ENCODE measurements around the gene CCDC138. TPM values are rescaled to one million over a fixed set of nuclear protein-coding genes. Genes with fewer than 3 reads are reported as not detected.
A peak's percentile ranks its signal among the peaks of the same experiment; 100 is the strongest.

The CCDC138 gene
- polyA plus RNA-seq, 1 experiment, result 2.8 TPM

DNA sequence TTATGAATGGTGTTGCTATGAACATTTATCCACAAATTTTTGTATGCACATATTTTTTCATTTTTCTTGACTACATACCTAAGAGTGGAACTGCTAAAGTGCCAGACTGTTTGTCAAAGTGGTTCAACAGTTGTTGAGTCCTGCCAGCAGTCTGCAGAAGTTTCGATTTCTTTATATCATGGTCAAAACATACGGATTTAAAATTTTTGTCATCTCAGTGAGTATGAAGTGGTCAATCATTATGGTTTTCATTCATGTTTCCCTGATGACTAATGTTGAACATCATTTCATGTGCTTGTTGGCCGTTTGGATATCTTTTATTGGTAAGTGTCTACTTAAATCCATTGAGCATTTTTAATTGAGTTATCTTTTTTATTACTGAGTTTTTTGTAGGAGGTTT lies 39.2 kb downstream of the CCDC138 start:
- Histone ChIP-seq H3K27me3 (ENCODE audit: control insufficient read depth, insufficient read depth, low read length) (no peaks in the 10 kb centered on the region), H3K9me3 (ENCODE audit: control insufficient read depth, insufficient read depth, low read length) (no peaks in the 10 kb centered on the region), H3K4me3 (ENCODE audit: low read depth, low read length) (no peak overlapping the region), H3K27ac (ENCODE audit: low read depth, low read length) (no peak overlapping the region)
- DNase-seq (ENCODE audit: low read depth, low spot score), result no peak
- CTCF ChIA-PET, result no interaction called here
- POLR2A ChIA-PET, result no interaction called here
- TF ChIP-seq, protein P1, sequence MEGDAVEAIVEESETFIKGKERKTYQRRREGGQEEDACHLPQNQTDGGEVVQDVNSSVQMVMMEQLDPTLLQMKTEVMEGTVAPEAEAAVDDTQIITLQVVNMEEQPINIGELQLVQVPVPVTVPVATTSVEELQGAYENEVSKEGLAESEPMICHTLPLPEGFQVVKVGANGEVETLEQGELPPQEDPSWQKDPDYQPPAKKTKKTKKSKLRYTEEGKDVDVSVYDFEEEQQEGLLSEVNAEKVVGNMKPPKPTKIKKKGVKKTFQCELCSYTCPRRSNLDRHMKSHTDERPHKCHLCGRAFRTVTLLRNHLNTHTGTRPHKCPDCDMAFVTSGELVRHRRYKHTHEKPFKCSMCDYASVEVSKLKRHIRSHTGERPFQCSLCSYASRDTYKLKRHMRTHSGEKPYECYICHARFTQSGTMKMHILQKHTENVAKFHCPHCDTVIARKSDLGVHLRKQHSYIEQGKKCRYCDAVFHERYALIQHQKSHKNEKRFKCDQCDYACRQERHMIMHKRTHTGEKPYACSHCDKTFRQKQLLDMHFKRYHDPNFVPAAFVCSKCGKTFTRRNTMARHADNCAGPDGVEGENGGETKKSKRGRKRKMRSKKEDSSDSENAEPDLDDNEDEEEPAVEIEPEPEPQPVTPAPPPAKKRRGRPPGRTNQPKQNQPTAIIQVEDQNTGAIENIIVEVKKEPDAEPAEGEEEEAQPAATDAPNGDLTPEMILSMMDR (IDR thresholded peaks at IDR 0.05; ENCODE audit: low read depth, low read length), result no peak

DNA sequence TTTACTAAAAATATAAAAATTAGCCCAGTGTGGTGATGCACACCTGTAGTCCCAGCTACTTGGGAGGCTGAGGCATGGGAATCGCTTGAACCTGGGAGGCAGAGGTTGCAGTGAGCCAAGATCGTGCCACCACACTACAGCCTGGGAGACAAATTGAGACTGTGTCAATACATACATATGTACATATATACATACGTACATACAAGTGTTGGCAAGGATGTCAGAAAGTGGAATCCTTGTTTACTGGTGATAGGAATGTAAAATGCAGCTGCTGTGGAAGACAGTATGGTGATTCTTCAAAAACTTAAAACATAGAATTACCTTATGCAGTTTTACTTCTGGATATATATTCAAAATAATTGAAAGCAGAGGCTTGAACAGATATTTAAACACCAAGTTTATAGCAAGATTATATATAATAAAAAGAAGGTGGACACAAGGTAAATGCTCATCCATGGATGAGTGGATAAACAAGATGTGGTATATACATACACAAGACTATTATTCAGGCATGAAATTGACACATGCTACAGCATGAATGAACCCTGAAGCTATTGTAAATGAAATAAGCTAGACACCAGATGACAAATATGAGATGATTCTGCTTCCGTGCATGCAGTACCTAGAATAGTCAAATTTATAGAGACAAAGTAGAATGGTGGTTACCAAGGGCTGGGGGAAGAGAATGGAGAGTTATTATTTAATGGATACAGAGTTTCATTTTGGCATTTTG lies 43.2 kb downstream of the CCDC138 start:
- CTCF ChIA-PET, result no interaction called here
- Histone ChIP-seq H3K27ac (ENCODE audit: low read depth, low read length) (no peak overlapping the region), H3K9me3 (ENCODE audit: control insufficient read depth, insufficient read depth, low read length) (no peaks in the 10 kb centered on the region), H3K27me3 (ENCODE audit: control insufficient read depth, insufficient read depth, low read length) (no peaks in the 10 kb centered on the region), H3K4me3 (ENCODE audit: low read depth, low read length) (no peak overlapping the region)
- TF ChIP-seq, protein P1 (IDR thresholded peaks at IDR 0.05; ENCODE audit: low read depth, low read length), result no peak
- DNase-seq (ENCODE audit: low read depth, low spot score), result no peak
- POLR2A ChIA-PET, result no interaction called here

DNA sequence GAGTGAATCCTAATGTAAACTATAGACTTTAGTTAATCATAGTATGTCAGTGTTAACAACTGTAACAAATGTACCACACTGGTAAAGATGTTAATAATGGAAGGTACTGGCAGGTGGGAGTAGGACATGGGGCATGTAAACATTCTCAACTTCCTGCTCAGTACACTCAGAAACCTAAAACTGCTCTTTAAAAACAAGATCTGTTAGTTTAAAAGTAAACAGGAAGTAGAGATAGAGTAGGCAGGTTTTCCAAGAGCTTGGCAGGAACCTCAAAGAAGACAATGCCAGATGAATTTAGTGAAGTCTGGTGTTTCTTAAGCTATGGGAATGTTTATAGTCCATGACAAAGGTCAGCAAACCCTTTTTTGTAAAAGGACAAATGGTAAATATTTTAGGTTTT lies 46.6 kb downstream of the CCDC138 start:
- Histone ChIP-seq H3K27me3 (ENCODE audit: control insufficient read depth, insufficient read depth, low read length) (no peaks in the 10 kb centered on the region), H3K4me3 (ENCODE audit: low read depth, low read length) (no peak overlapping the region), H3K27ac (ENCODE audit: low read depth, low read length) (no peak overlapping the region), H3K9me3 (ENCODE audit: control insufficient read depth, insufficient read depth, low read length) (no peaks in the 10 kb centered on the region)
- CTCF ChIA-PET, result interaction anchor here (0.7 kb wide), 1 partner anchor 158 kb away, joined by 6 read pairs; no protein-coding TSS in a partner anchor
- peak; percentile 7 for DNase-seq (ENCODE audit: low read depth, low spot score)
- POLR2A ChIA-PET, result no interaction called here
- TF ChIP-seq, protein P1 (IDR thresholded peaks at IDR 0.05; ENCODE audit: low read depth, low read length), result no peak

DNA sequence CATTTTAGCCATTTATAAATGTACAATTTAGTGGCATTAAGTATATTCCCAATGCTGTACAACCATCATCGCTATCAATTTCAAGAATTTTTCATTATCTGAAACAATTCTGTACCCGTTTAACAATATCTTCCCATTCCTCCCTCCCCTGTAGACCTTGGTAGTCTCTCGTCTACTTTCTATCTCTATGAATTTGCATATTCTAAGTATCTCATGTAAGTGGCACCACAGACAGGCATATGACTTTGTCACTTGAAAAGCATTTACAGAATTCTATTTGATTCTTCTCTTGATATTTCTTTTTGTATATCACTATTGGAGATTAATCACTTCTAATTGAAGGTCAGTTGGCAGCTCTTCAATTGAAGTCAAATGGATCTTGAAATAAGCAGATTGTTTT lies 48.0 kb downstream of the CCDC138 start:
- DNase-seq (ENCODE audit: low read depth, low spot score), result no peak
- POLR2A ChIA-PET, result no interaction called here
- TF ChIP-seq, protein P1 (IDR thresholded peaks at IDR 0.05; ENCODE audit: low read depth, low read length), result no peak
- H3K27me3 ChIP-seq (ENCODE audit: control insufficient read depth, insufficient read depth, low read length), result no peaks in the 10 kb centered on the region
- no peak overlapping the region for H3K4me3 ChIP-seq (ENCODE audit: low read depth, low read length)
- H3K27ac ChIP-seq (ENCODE audit: low read depth, low read length), result no peak overlapping the region
- no peaks in the 10 kb centered on the region for H3K9me3 ChIP-seq (ENCODE audit: control insufficient read depth, insufficient read depth, low read length)
- CTCF ChIA-PET, result no interaction called here

DNA sequence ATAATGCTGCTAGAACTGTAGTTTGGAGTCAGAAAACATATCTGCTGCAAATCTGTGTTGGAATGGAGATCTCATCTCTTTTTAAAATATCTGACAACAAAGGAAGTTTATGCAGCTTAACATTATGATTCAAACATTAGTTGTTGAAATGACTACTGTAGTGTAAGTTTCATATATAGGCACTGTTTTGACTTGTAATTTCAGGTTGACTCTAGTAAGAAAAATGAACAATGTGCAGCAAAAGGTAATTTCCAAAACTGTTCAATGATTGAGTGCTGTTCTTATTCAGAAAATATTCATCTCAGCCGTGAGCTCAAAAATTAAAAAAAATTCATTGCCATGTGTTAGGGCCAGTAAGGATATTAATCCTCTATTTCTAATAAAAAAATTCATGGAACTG lies 48.5 kb downstream of the CCDC138 start:
- H3K27me3 ChIP-seq (ENCODE audit: control insufficient read depth, insufficient read depth, low read length), result no peaks in the 10 kb centered on the region
- ChIA-PET POLR2A (no interaction called here), CTCF (no interaction called here)
- H3K4me3 ChIP-seq (ENCODE audit: low read depth, low read length), result no peak overlapping the region
- H3K27ac ChIP-seq (ENCODE audit: low read depth, low read length), result no peak overlapping the region
- DNase-seq (ENCODE audit: low read depth, low spot score), result no peak
- no peaks in the 10 kb centered on the region for H3K9me3 ChIP-seq (ENCODE audit: control insufficient read depth, insufficient read depth, low read length)
- TF ChIP-seq, protein P1 (IDR thresholded peaks at IDR 0.05; ENCODE audit: low read depth, low read length), result no peak
